D721Med (cell line): ENCODE data around the gene CKAP5.
"Not testable (repeated sequence)": the region's sequence is repeated elsewhere in the genome, so short reads cannot be mapped to it uniquely, and the experiment has no call there.

Experiments
- DNase-seq: peaks from one replicate; pipeline ENCODE4 v3.0.0; 2011; ENCODE audit warnings: low spot score; ENCODE audit not compliant: insufficient read length
- FAIRE-seq: peaks from 2 replicates; lab custom pipeline; 2011; peaks lifted over from hg19 to GRCh38; lab: Jason Lieb, UNC
- TF ChIP-seq, protein P1 (sequence below): IDR thresholded peaks from 2 replicates; pipeline ENCODE4 v1.5.1; 2012; ENCODE audit warnings: mild to moderate bottlenecking, control low read depth; ENCODE audit not compliant: insufficient read depth; ENCODE audit errors: missing control alignments

Gene CKAP5

GRCh38 chr11:46723359-46723680 lies 122.8 kb downstream of the CKAP5 start:
- FAIRE-seq = no peak
- TF ChIP-seq, protein P1, sequence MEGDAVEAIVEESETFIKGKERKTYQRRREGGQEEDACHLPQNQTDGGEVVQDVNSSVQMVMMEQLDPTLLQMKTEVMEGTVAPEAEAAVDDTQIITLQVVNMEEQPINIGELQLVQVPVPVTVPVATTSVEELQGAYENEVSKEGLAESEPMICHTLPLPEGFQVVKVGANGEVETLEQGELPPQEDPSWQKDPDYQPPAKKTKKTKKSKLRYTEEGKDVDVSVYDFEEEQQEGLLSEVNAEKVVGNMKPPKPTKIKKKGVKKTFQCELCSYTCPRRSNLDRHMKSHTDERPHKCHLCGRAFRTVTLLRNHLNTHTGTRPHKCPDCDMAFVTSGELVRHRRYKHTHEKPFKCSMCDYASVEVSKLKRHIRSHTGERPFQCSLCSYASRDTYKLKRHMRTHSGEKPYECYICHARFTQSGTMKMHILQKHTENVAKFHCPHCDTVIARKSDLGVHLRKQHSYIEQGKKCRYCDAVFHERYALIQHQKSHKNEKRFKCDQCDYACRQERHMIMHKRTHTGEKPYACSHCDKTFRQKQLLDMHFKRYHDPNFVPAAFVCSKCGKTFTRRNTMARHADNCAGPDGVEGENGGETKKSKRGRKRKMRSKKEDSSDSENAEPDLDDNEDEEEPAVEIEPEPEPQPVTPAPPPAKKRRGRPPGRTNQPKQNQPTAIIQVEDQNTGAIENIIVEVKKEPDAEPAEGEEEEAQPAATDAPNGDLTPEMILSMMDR = no peak
- no peak for DNase-seq

DNA sequence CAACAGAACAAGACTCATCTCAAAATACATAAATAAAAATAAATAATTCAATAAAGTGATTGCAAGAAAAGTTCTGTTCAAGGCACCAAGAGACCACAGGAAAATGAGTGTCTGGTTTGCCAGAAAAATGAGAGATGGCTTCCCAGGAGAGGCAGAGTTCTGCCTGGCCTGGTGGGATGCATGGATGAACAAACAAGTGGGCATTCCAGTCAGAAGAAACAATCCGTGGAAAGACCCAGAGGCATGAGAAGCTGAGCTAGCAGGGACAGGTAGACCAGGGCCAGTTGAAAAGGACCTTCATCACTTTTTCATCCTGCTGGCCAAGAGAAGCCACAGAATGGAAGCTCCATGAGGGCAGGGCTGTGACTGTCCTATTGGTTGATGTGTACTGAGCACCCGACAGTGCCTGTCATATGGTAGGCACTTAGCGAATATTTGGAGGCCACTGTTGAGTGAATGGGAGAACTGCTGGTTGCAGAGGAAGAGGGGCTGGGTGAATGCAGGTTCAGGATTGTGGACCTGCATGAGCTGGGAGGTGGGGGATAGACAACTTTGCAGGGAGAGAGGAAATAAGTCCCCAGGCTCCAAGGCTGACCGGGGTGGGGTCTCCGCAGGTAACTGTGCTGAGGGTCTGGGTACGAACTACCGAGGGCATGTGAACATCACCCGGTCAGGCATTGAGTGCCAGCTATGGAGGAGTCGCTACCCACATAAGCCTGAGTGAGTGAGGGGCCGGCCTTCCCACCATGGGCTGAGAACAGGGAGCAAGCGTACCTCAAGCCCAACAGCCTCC lies 123.3 kb downstream of the CKAP5 start:
- no peak for DNase-seq
- FAIRE-seq = no peak
- TF ChIP-seq, protein P1 = no peak

- DNase-seq (no peak), FAIRE-seq (no peak)
- TF ChIP-seq, protein P1 = no peak
These were observed 124.8 kb downstream of the CKAP5 start for GRCh38 chr11:46721286-46721685.

- FAIRE-seq (no peak), DNase-seq (no peak)
- TF ChIP-seq, protein P1 = no peak
These were observed 126.4 kb downstream of the CKAP5 start for GRCh38 chr11:46719543-46720218.

DNA sequence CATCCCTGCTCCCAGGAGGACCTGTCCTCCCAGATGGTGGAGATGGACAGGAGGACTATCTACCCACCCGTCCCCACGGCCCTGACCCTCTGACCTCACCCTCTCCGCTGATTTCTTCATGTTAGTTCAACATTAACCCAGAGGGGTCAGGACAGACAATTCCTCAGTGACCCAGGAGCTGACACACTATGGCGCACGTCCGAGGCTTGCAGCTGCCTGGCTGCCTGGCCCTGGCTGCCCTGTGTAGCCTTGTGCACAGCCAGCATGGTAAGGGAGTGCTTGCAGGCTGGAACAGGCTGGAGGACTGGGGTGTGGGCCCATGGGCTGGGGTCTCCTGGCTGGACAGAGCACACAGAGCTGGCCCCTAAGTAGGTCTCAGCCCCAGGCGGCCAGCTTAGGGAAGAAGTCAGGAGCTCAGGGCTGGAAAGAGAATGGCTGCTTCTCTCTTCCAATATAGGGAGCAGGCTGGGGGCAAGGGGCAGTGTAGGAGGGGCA lies 127.0 kb downstream of the CKAP5 start, which contains the start of gene F2:
Gene F2 (plus strand): TSS at position 166 of the 495 bp plus-strand sequence. CDS start 23 bp downstream, at position 189.
- no peak for DNase-seq
- FAIRE-seq = no peak
- TF ChIP-seq, protein P1 = no peak

DNA sequence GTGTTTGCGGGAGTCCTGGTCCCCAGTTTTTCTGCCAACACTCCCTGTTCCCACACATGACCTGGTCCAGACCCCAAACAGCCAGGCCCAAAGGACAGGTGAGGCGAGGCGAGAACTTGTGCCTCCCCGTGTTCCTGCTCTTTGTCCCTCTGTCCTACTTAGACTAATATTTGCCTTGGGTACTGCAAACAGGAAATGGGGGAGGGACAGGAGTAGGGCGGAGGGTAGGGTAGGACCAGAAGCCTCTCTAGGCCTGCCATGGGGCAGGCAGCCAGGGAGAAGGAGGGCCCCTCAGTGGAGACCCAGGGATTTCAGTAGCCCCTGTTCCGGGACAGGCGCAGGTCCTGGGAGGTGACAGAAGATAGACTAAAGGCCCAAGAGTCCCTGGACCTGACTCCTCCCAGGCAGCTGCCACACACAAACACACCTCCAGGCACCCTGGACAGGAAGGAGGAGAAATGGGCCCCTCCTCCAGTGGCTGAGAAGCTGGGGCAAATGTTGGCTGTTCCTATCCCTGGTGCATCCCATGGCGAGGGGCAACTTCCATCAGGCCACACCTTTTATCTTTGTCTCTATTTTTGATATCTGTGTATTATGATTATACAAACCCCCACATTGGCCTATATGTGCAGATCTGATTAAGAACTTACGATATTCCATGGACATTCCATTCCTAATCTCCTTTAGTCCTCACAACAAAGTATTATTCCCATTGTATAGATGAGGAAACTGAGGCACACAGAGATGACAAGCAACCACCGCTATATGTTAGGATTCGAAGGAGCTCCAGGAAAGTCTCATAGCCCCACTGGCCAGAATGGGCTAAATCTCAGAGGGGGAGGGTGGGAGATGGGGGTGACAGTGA lies 127.7 kb downstream of the CKAP5 start:
- TF ChIP-seq, protein P1 = no peak
- no peak for DNase-seq
- FAIRE-seq = no peak

- DNase-seq, FAIRE-seq: not testable (repeated sequence)
These were observed 128.3 kb downstream of the CKAP5 start for GRCh38 chr11:46717825-46718154.
